VCaP (cell line): Measurements from ENCODE around the gene COL25A1.

ENCODE experiments used
- H3K27ac ChIP-seq: fragments of 450-650 bp; 2 replicates; pipeline ENCODE4 v1.5.1; 2017
- CTCF ChIP-seq: fragments of 450-650 bp; conservative IDR thresholded peaks from 2 replicates; pipeline ENCODE4 v1.5.1; 2017; ENCODE audit warnings: mild to moderate bottlenecking, moderate library complexity

The COL25A1 gene

GRCh38 chr4:109041463-109042360 lies 260.7 kb downstream of the COL25A1 start:
- TF ChIP-seq CTCF: no peak
- no peak overlapping the region for H3K27ac ChIP-seq

DNA sequence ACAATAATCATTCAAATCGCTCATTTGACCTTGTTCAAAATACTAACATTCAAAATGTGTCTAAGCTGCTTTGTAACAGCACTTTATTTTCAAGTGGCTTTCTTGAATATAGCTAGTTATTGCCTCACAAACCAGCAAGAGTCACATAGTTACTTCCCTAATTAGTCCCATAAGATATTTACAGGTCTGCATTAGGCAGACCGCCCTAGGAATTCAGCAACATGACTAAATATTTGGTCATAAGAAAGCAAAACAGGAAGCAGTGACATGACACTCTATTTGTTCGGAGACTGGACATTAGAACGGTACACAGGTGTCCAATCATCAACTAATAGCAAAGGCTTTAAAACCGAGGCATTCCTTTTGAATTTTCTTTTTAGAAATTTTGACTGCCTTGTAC lies 262.0 kb downstream of the COL25A1 start:
- no peak overlapping the region for H3K27ac ChIP-seq
- no peak for TF ChIP-seq CTCF

GRCh38 chr4:109037026-109037425 lies 265.4 kb downstream of the COL25A1 start:
- no peak for TF ChIP-seq CTCF
- H3K27ac ChIP-seq: no peak overlapping the region

DNA sequence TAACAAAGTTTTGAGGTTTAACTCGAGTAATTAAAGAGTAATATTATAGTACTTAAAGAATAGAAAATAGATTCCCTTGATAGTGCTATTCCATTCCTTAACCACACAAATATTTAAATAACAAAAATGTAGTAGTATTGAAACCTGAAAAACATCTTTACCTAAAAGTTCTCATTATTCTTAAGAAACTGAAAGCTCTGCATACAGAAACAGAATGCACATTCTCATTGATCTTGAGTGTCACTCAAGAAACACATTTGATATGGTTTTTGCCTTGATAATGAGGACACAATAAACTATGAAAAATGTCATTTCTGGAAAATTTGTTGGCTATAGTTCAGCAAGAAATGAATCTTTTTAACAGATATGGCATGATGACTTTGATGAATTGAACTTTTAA lies 268.5 kb downstream of the COL25A1 start:
- no peak overlapping the region for H3K27ac ChIP-seq
- no peak for TF ChIP-seq CTCF

DNA sequence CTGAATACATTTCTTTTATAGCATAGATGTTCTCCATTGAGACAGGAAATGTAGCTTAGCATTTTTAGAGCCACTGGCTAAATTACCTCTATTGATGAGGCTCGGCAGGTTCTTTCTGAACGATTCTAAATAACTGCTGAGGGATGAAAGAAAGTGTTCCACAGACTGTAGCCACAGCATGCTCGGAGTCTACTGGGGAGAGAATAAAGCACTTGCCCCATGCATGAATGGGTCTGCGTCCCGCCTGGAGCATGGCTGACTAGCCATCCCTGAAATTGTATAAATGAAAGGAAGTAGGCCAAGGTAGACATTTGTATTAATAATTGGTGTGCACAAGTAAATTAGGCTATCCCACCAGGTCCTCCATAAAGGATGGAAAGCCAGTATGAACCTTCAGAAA lies 269.8 kb downstream of the COL25A1 start:
- TF ChIP-seq CTCF: no peak
- H3K27ac ChIP-seq: no peak overlapping the region

GRCh38 chr4:109029987-109030386 lies 272.5 kb downstream of the COL25A1 start:
- no peak for TF ChIP-seq CTCF
- no peak overlapping the region for H3K27ac ChIP-seq

GRCh38 chr4:109027016-109027500 lies 275.4 kb downstream of the COL25A1 start:
- TF ChIP-seq CTCF: no peak
- no peak overlapping the region for H3K27ac ChIP-seq
